DOHH2 (cell line): ENCODE measurements around the gene ADRA2A.

Experiments
- H3F3A ChIP-seq: fragments of 200-600 bp; sonication (generic), shearing (Covaris generic); 2 replicates; pipeline ENCODE4 v1.6.0; 2016; ENCODE audit warnings: antibody characterized with exemption, mild to moderate bottlenecking; ENCODE audit not compliant: control insufficient read depth, insufficient read depth
- H3K27ac ChIP-seq: fragments of 200-600 bp; sonication (generic); 2 replicates; pipeline ENCODE4 v1.5.1; 2014; ENCODE audit warnings: low read depth, mild to moderate bottlenecking, low read length, moderate library complexity
- H3K27me3 ChIP-seq: fragments of 200-600 bp; sonication (generic); 2 replicates; pipeline ENCODE4 v1.6.1; 2014; ENCODE audit warnings: mild to moderate bottlenecking, low read length, mixed read lengths; ENCODE audit not compliant: control insufficient read depth
- H3K36me3 ChIP-seq: fragments of 200-600 bp; sonication (generic); 2 replicates; pipeline ENCODE4 v1.6.1; 2014; ENCODE audit warnings: mild to moderate bottlenecking, low read length, moderate library complexity, mixed read lengths; ENCODE audit not compliant: control insufficient read depth
- H3K4me1 ChIP-seq: fragments of 200-600 bp; sonication (generic); 2 replicates; pipeline ENCODE4 v1.6.1; 2014; ENCODE audit warnings: mild to moderate bottlenecking, low read length, mixed read lengths; ENCODE audit not compliant: control insufficient read depth
- H3K4me2 ChIP-seq: fragments of 200-600 bp; sonication (generic); 2 replicates; pipeline ENCODE4 v1.6.0; 2014; ENCODE audit warnings: mild to moderate bottlenecking, low read length, moderate library complexity
- H3K4me3 ChIP-seq: fragments of 200-600 bp; sonication (generic); 2 replicates; pipeline ENCODE4 v1.5.1; 2014; ENCODE audit warnings: mild to moderate bottlenecking, low read length, mixed read lengths
- H3K79me2 ChIP-seq: fragments of 200-600 bp; sonication (generic); 2 replicates; pipeline ENCODE4 v1.6.1; 2014; ENCODE audit warnings: mild to moderate bottlenecking, low read length, mixed read lengths; ENCODE audit not compliant: control insufficient read depth
- H3K9me2 ChIP-seq: fragments of 200-600 bp; sonication (generic); replicated peaks from 2 replicates; pipeline ENCODE4 v1.6.1; 2014; ENCODE audit warnings: mild to moderate bottlenecking, low read length, mixed read lengths; ENCODE audit not compliant: control insufficient read depth
- H3K9me3 ChIP-seq: fragments of 200-600 bp; sonication (generic); 2 replicates; pipeline ENCODE4 v1.6.1; 2014; ENCODE audit warnings: antibody characterized with exemption, low read length, mixed read lengths; ENCODE audit not compliant: control insufficient read depth, insufficient read depth
- H4K20me1 ChIP-seq: fragments of 200-600 bp; sonication (generic); 2 replicates; pipeline ENCODE4 v1.6.0; 2014; ENCODE audit warnings: low read depth, mild to moderate bottlenecking, antibody characterized with exemption, low read length, moderate library complexity; ENCODE audit not compliant: control insufficient read depth, insufficient read depth
- EZH2phosphoT487 ChIP-seq: fragments of 200-600 bp; sonication (generic); IDR thresholded peaks from 2 replicates; pipeline ENCODE4 v1.6.1; 2017; ENCODE audit warnings: borderline replicate concordance, mild to moderate bottlenecking, antibody characterized with exemption, low read length, moderate library complexity, mixed read lengths
- TF ChIP-seq, protein P1 (sequence below): fragments of 200-600 bp; sonication (generic); IDR thresholded peaks from one replicate; pipeline ENCODE4 v1.5.1; 2014; ENCODE audit warnings: antibody characterized with exemption, mild to moderate bottlenecking, low read depth, low read length; ENCODE audit not compliant: poor library complexity, severe bottlenecking

The ADRA2A gene

DNA sequence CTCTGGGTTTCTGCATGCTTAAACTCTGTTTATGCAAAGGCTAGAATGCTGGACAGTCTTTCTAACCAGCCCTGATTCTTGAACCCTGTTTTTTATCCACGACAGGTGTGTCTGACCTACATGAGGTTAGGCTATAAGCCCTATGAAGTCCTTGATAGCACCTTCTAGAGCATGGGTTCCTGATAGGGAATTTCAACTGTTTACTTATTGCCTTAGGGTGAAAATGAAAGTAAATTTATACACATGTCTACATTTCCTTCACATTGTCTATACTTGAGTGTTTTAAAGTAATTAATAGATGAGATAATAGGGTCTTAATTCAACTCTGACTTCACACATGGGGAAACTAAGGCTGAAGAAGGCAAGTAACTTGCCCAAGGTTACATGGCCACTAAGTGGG, 35.5 kb downstream of the ADRA2A start:
- H3F3A ChIP-seq: no peaks in the 10 kb centered on the region
- no peaks in the 10 kb centered on the region for H3K9me3 ChIP-seq
- no peak overlapping the region for H3K27ac ChIP-seq
- H3K36me3 ChIP-seq: no peaks in the 10 kb centered on the region
- H3K4me3 ChIP-seq: no peak overlapping the region
- H3K79me2 ChIP-seq: no peaks in the 10 kb centered on the region
- no peak overlapping the region for H3K4me2 ChIP-seq
- peaks cover 4% of the 10 kb centered on the region; the same call in 1 of the 2 replicates for H3K27me3 ChIP-seq
- no peaks in the 10 kb centered on the region for H4K20me1 ChIP-seq
- H3K9me2 ChIP-seq: no peaks in the 10 kb centered on the region
- TF ChIP-seq, protein P1, sequence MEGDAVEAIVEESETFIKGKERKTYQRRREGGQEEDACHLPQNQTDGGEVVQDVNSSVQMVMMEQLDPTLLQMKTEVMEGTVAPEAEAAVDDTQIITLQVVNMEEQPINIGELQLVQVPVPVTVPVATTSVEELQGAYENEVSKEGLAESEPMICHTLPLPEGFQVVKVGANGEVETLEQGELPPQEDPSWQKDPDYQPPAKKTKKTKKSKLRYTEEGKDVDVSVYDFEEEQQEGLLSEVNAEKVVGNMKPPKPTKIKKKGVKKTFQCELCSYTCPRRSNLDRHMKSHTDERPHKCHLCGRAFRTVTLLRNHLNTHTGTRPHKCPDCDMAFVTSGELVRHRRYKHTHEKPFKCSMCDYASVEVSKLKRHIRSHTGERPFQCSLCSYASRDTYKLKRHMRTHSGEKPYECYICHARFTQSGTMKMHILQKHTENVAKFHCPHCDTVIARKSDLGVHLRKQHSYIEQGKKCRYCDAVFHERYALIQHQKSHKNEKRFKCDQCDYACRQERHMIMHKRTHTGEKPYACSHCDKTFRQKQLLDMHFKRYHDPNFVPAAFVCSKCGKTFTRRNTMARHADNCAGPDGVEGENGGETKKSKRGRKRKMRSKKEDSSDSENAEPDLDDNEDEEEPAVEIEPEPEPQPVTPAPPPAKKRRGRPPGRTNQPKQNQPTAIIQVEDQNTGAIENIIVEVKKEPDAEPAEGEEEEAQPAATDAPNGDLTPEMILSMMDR: no peak
- TF ChIP-seq EZH2phosphoT487: no peak
- no peaks in the 10 kb centered on the region for H3K4me1 ChIP-seq

DNA sequence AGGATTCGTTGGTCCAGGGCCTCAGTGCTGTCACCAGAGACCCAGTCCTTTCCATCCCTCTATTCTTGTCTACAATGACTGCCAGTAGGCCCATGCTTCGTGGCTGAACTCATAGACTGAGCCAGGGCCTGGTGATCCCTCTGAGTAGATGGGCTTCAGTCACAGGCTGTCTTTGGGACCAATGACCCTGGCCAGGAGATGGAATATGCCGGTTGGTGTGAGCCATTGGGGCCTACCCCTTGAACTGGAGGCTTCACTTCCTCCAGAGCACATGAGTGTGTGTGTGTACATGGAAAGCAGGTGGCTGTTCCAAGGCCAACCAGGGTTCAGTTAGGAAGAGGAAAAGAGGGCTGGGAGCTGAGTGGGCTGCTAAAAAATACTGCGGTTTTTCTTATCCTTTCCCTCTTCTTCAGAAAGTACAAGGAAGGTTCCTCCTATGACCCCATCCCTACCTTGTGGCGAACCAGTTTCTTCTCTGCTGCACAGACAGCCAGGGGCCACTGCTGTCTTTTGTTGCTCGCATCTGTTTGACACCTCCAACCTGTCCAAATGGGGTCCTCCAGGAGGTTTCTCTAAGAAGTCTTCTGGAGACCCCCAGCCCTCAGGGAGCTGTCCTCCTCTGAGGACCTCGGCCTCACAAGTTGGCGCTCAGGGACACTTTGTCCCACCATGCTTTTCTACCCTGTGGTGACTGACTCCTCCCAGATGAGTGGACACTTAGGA, 36.6 kb downstream of the ADRA2A start:
- no peaks in the 10 kb centered on the region for H3K36me3 ChIP-seq
- H3K79me2 ChIP-seq: no peaks in the 10 kb centered on the region
- no peak for TF ChIP-seq EZH2phosphoT487
- TF ChIP-seq, protein P1: no peak
- H3F3A ChIP-seq: no peaks in the 10 kb centered on the region
- H3K9me3 ChIP-seq: no peaks in the 10 kb centered on the region
- H3K4me2 ChIP-seq: no peak overlapping the region
- no peak overlapping the region for H3K27ac ChIP-seq
- no peaks in the 10 kb centered on the region for H3K4me1 ChIP-seq
- H3K4me3 ChIP-seq: no peak overlapping the region
- H3K9me2 ChIP-seq: no peaks in the 10 kb centered on the region
- peaks cover 4% of the 10 kb centered on the region; the same call in 1 of the 2 replicates for H3K27me3 ChIP-seq
- no peaks in the 10 kb centered on the region for H4K20me1 ChIP-seq

DNA sequence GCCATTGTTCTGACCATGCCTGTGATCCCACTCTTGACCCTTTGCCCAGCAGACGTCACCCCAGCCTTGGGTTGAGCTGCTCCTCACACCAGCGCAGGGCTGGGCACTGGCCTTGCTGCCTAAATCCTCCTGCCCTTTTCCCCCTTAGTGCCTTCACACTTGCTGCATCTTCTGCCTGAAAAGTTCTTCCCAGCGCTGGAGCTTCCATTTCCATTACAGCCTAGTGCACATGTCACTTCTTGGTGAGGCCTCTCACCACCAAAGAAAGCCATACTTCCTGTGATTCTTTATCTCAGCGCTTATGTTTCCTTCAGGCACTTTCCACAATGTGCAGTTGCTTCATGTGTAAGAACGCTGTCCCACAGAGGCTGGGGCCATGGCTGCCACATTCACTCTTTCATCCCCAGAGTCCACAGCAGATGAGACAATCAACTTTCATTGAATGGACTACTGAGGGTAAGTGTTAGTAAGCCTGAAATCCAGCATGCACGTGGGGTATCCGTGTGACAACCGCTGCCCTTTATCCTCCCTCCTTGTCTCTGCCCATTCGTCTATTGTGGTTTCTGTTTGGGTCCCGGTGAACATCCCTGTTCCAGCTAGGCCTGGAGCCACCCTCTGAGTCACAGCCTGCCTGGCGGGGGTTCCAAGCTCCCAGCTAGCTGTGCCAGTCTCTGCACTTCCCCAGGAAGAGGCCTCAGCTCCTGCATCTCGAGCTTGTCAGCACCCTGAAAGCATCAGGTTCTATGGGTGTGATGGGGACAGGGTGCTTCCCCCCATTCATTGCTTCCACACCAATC, 37.3 kb downstream of the ADRA2A start:
- Histone ChIP-seq H3F3A (no peaks in the 10 kb centered on the region), H3K36me3 (no peaks in the 10 kb centered on the region), H3K27ac (no peak overlapping the region), H3K4me3 (no peak overlapping the region), H3K4me2 (no peak overlapping the region), H3K9me2 (no peaks in the 10 kb centered on the region), H3K79me2 (no peaks in the 10 kb centered on the region), H3K9me3 (no peaks in the 10 kb centered on the region), H3K4me1 (no peaks in the 10 kb centered on the region), H3K27me3 (peaks cover 4% of the 10 kb centered on the region; the same call in 1 of the 2 replicates), H4K20me1 (no peaks in the 10 kb centered on the region)
- no peak for TF ChIP-seq EZH2phosphoT487
- TF ChIP-seq, protein P1: no peak
